ENCODE data around the gene MYH15.

The MYH15 gene

GRCh38 chr3:108511490-108511889 lies 1.1 kb upstream of the MYH15 start:
- H3K4me3 ChIP-seq (ENCODE audit: low read length in 2 of 2), result no peak overlapping the region
- peaks cover 5 to 8% of the 10 kb centered on the region in 2 donors for H3K4me1 ChIP-seq (ENCODE audit: control insufficient read depth in 2 of 2, insufficient read depth in 1 of 2, low read depth in 1 of 2, low read length in 2 of 2)
- H3K9ac ChIP-seq (ENCODE audit: low read depth, low read length, poor library complexity), result no peak overlapping the region
- no peak overlapping the region for H3K27ac ChIP-seq (replicated peaks; ENCODE audit: low read length)
- no peak overlapping the region for H2BK5ac ChIP-seq (ENCODE audit: low read length)
- no peak overlapping the region for H4K8ac ChIP-seq (ENCODE audit: low read depth, low read length)
- no peaks in the 10 kb centered on the region for H3K36me3 ChIP-seq (replicated peaks in 1 of 2; ENCODE audit: control insufficient read depth in 2 of 2, insufficient read depth in 2 of 2, low read length in 2 of 2)
- no peak overlapping the region for H2BK15ac ChIP-seq (ENCODE audit: low read length)
- H3K9me3 ChIP-seq (replicated peaks in 1 of 2; ENCODE audit: control insufficient read depth in 2 of 2, insufficient read depth in 1 of 2, low read depth in 1 of 2, low read length in 2 of 2), result no peaks in the 10 kb centered on the region
- no peaks in the 10 kb centered on the region for H3K79me1 ChIP-seq (ENCODE audit: low read depth, low read length)
- no peak overlapping the region for H3K4ac ChIP-seq (ENCODE audit: low read length)
- H3K18ac ChIP-seq (ENCODE audit: low read length), result no peak overlapping the region
- H2BK120ac ChIP-seq (ENCODE audit: low read depth, low read length), result no peak overlapping the region
- no peak overlapping the region for H2BK12ac ChIP-seq (ENCODE audit: low read length)
- H2AK5ac ChIP-seq (ENCODE audit: low read depth, low read length), result no peak overlapping the region
- H3K14ac ChIP-seq (ENCODE audit: low read length), result no peak overlapping the region
- no peaks in the 10 kb centered on the region for H3K27me3 ChIP-seq (ENCODE audit: control insufficient read depth in 3 of 3, insufficient read depth in 3 of 3, low read depth in 1 of 3, low read length in 3 of 3)
- H4K91ac ChIP-seq (ENCODE audit: low read depth, low read length, poor library complexity), result no peak overlapping the region
- no peak overlapping the region for H3K4me2 ChIP-seq (ENCODE audit: insufficient read depth, low read length, poor library complexity, severe bottlenecking)
- DNase-seq (ENCODE audit: low spot score), result no peak
- no peak overlapping the region for H3K23ac ChIP-seq (ENCODE audit: low read depth, low read length, poor library complexity)
- no peak overlapping the region for H2AFZ ChIP-seq (ENCODE audit: low read length)

GRCh38 chr3:108511055-108511454 lies 659 bp upstream of the MYH15 start:
- Histone ChIP-seq H3K27me3 (ENCODE audit: control insufficient read depth in 3 of 3, insufficient read depth in 3 of 3, low read depth in 1 of 3, low read length in 3 of 3) (no peaks in the 10 kb centered on the region), H3K23ac (ENCODE audit: low read depth, low read length, poor library complexity) (no peak overlapping the region), H3K36me3 (replicated peaks in 1 of 2; ENCODE audit: control insufficient read depth in 2 of 2, insufficient read depth in 2 of 2, low read length in 2 of 2) (no peaks in the 10 kb centered on the region), H3K18ac (ENCODE audit: low read length) (no peak overlapping the region), H2AK5ac (ENCODE audit: low read depth, low read length) (no peak overlapping the region), H3K4me1 (ENCODE audit: control insufficient read depth in 2 of 2, insufficient read depth in 1 of 2, low read depth in 1 of 2, low read length in 2 of 2) (peaks cover 5 to 6% of the 10 kb centered on the region in 2 donors), H3K79me1 (ENCODE audit: low read depth, low read length) (no peaks in the 10 kb centered on the region), H3K27ac (replicated peaks; ENCODE audit: low read length) (no peak overlapping the region), H2BK120ac (ENCODE audit: low read depth, low read length) (no peak overlapping the region), H3K4me3 (ENCODE audit: low read length in 2 of 2) (no peak overlapping the region), H3K14ac (ENCODE audit: low read length) (no peak overlapping the region), H4K91ac (ENCODE audit: low read depth, low read length, poor library complexity) (no peak overlapping the region), H4K8ac (ENCODE audit: low read depth, low read length) (no peak overlapping the region), H3K4me2 (ENCODE audit: insufficient read depth, low read length, poor library complexity, severe bottlenecking) (no peak overlapping the region), H3K9me3 (replicated peaks in 1 of 2; ENCODE audit: control insufficient read depth in 2 of 2, insufficient read depth in 1 of 2, low read depth in 1 of 2, low read length in 2 of 2) (no peaks in the 10 kb centered on the region), H2BK5ac (ENCODE audit: low read length) (no peak overlapping the region), H2BK12ac (ENCODE audit: low read length) (no peak overlapping the region), H2BK15ac (ENCODE audit: low read length) (no peak overlapping the region), H3K9ac (ENCODE audit: low read depth, low read length, poor library complexity) (no peak overlapping the region), H2AFZ (ENCODE audit: low read length) (no peak overlapping the region), H3K4ac (ENCODE audit: low read length) (no peak overlapping the region)
- no peak for DNase-seq (ENCODE audit: low spot score)
- no CpG with 5 or more reads among the region's 4 CpGs for WGBS, 2 donors (ENCODE audit: extremely low coverage in 2 of 2, insufficient read length in 2 of 2, insufficient replicate concordance in 1 of 2)

- no peak overlapping the region for H3K4ac ChIP-seq (ENCODE audit: low read length)
- H2AFZ ChIP-seq (ENCODE audit: low read length), result peak overlapping the region; percentile 53
Measured at GRCh38 chr3:108509871-108510270, 525 bp downstream of the MYH15 start.

GRCh38 chr3:108509263-108509662 lies 1.1 kb downstream of the MYH15 start:
- Histone ChIP-seq H3K36me3 (replicated peaks in 1 of 2; ENCODE audit: control insufficient read depth in 2 of 2, insufficient read depth in 2 of 2, low read length in 2 of 2) (no peaks in the 10 kb centered on the region), H2BK15ac (ENCODE audit: low read length) (no peak overlapping the region), H3K27ac (replicated peaks; ENCODE audit: low read length) (no peak overlapping the region), H3K9ac (ENCODE audit: low read depth, low read length, poor library complexity) (no peak overlapping the region), H3K9me3 (replicated peaks in 1 of 2; ENCODE audit: control insufficient read depth in 2 of 2, insufficient read depth in 1 of 2, low read depth in 1 of 2, low read length in 2 of 2) (no peaks in the 10 kb centered on the region), H3K14ac (ENCODE audit: low read length) (no peak overlapping the region), H3K79me1 (ENCODE audit: low read depth, low read length) (no peaks in the 10 kb centered on the region), H3K18ac (ENCODE audit: low read length) (no peak overlapping the region), H2BK12ac (ENCODE audit: low read length) (no peak overlapping the region), H3K23ac (ENCODE audit: low read depth, low read length, poor library complexity) (no peak overlapping the region), H2BK5ac (ENCODE audit: low read length) (no peak overlapping the region), H3K27me3 (ENCODE audit: control insufficient read depth in 3 of 3, insufficient read depth in 3 of 3, low read depth in 1 of 3, low read length in 3 of 3) (no peaks in the 10 kb centered on the region), H4K8ac (ENCODE audit: low read depth, low read length) (no peak overlapping the region), H3K4me1 (ENCODE audit: control insufficient read depth in 2 of 2, insufficient read depth in 1 of 2, low read depth in 1 of 2, low read length in 2 of 2) (peaks cover 5 to 6% of the 10 kb centered on the region in 2 donors), H2AFZ (ENCODE audit: low read length) (no peak overlapping the region), H3K4ac (ENCODE audit: low read length) (no peak overlapping the region), H3K4me3 (ENCODE audit: low read length in 2 of 2) (no peak overlapping the region), H3K4me2 (ENCODE audit: insufficient read depth, low read length, poor library complexity, severe bottlenecking) (no peak overlapping the region), H4K91ac (ENCODE audit: low read depth, low read length, poor library complexity) (no peak overlapping the region), H2BK120ac (ENCODE audit: low read depth, low read length) (no peak overlapping the region), H2AK5ac (ENCODE audit: low read depth, low read length) (no peak overlapping the region)
- no CpG with 5 or more reads among the region's 3 CpGs for WGBS, 2 donors (ENCODE audit: extremely low coverage in 2 of 2, insufficient read length in 2 of 2, insufficient replicate concordance in 1 of 2)
- DNase-seq (ENCODE audit: low spot score), result no peak

More at GRCh38 chr3:108509871-108510270, 525 bp downstream of the MYH15 start:
- Histone ChIP-seq H3K4me3 (ENCODE audit: low read length in 2 of 2) (no peak overlapping the region), H2BK120ac (ENCODE audit: low read depth, low read length) (no peak overlapping the region), H3K18ac (ENCODE audit: low read length) (no peak overlapping the region), H2BK5ac (ENCODE audit: low read length) (no peak overlapping the region), H2AK5ac (ENCODE audit: low read depth, low read length) (no peak overlapping the region), H3K36me3 (replicated peaks in 1 of 2; ENCODE audit: control insufficient read depth in 2 of 2, insufficient read depth in 2 of 2, low read length in 2 of 2) (no peaks in the 10 kb centered on the region), H2BK12ac (ENCODE audit: low read length) (no peak overlapping the region), H3K4me2 (ENCODE audit: insufficient read depth, low read length, poor library complexity, severe bottlenecking) (no peak overlapping the region), H4K8ac (ENCODE audit: low read depth, low read length) (no peak overlapping the region), H3K9me3 (replicated peaks in 1 of 2; ENCODE audit: control insufficient read depth in 2 of 2, insufficient read depth in 1 of 2, low read depth in 1 of 2, low read length in 2 of 2) (no peaks in the 10 kb centered on the region), H3K4me1 (ENCODE audit: control insufficient read depth in 2 of 2, insufficient read depth in 1 of 2, low read depth in 1 of 2, low read length in 2 of 2) (peaks cover 5 to 6% of the 10 kb centered on the region in 2 donors), H3K23ac (ENCODE audit: low read depth, low read length, poor library complexity) (no peak overlapping the region), H2BK15ac (ENCODE audit: low read length) (no peak overlapping the region), H4K91ac (ENCODE audit: low read depth, low read length, poor library complexity) (no peak overlapping the region), H3K27me3 (ENCODE audit: control insufficient read depth in 3 of 3, insufficient read depth in 3 of 3, low read depth in 1 of 3, low read length in 3 of 3) (no peaks in the 10 kb centered on the region), H3K9ac (ENCODE audit: low read depth, low read length, poor library complexity) (no peak overlapping the region), H3K14ac (ENCODE audit: low read length) (no peak overlapping the region), H3K79me1 (ENCODE audit: low read depth, low read length) (no peaks in the 10 kb centered on the region), H3K27ac (replicated peaks; ENCODE audit: low read length) (no peak overlapping the region)
- no peak for DNase-seq (ENCODE audit: low spot score)
- no CpG with 5 or more reads among the region's 2 CpGs for WGBS, 2 donors (ENCODE audit: extremely low coverage in 2 of 2, insufficient read length in 2 of 2, insufficient replicate concordance in 1 of 2)
